ENCODE data around the gene TDP1.
"Not testable (repeated sequence)": the region's sequence is repeated elsewhere in the genome, so short reads cannot be mapped to it uniquely, and the experiment has no call there.

TDP1 gene

GRCh38 chr14:90024910-90025309, 69.2 kb downstream of the TDP1 start:
- TF ChIP-seq CTCF (IDR thresholded peaks at IDR 0.05; ENCODE audit: insufficient read depth, low read length, poor library complexity, severe bottlenecking), result no peak
- Histone ChIP-seq H3K36me3 (ENCODE audit: control insufficient read depth, insufficient read depth, low read length) (peaks cover 16% of the 10 kb centered on the region), H3K4me3 (replicated peaks; ENCODE audit: low read depth, low read length) (no peak overlapping the region), H3K27me3 (replicated peaks; ENCODE audit: control insufficient read depth, insufficient read depth, low read length) (no peaks in the 10 kb centered on the region)
- no peak for DNase-seq (ENCODE audit: extremely low read depth, insufficient read length)

GRCh38 chr14:90026608-90027007, 70.9 kb downstream of the TDP1 start:
- peaks cover 18% of the 10 kb centered on the region for H3K36me3 ChIP-seq (ENCODE audit: control insufficient read depth, insufficient read depth, low read length)
- H3K4me3 ChIP-seq (replicated peaks; ENCODE audit: low read depth, low read length); H3K27me3 ChIP-seq (replicated peaks; ENCODE audit: control insufficient read depth, insufficient read depth, low read length); DNase-seq (ENCODE audit: extremely low read depth, insufficient read length): not testable (repeated sequence)

- Histone ChIP-seq H3K27me3 (replicated peaks; ENCODE audit: control insufficient read depth, insufficient read depth, low read length) (no peaks in the 10 kb centered on the region), H3K36me3 (ENCODE audit: control insufficient read depth, insufficient read depth, low read length) (peaks cover 16% of the 10 kb centered on the region), H3K4me3 (replicated peaks; ENCODE audit: low read depth, low read length) (no peak overlapping the region)
- TF ChIP-seq CTCF (IDR thresholded peaks at IDR 0.05; ENCODE audit: insufficient read depth, low read length, poor library complexity, severe bottlenecking), result no peak
- no peak for DNase-seq (ENCODE audit: extremely low read depth, insufficient read length)
These were observed 72.1 kb downstream of the TDP1 start for GRCh38 chr14:90027842-90028241.

GRCh38 chr14:90034156-90034555, 78.4 kb downstream of the TDP1 start:
- H3K36me3 ChIP-seq (ENCODE audit: control insufficient read depth, insufficient read depth, low read length), result peaks cover 13% of the 10 kb centered on the region
- TF ChIP-seq CTCF (IDR thresholded peaks at IDR 0.05; ENCODE audit: insufficient read depth, low read length, poor library complexity, severe bottlenecking), result no peak
- peak; percentile 2 for DNase-seq (ENCODE audit: extremely low read depth, insufficient read length)
- no peaks in the 10 kb centered on the region for H3K27me3 ChIP-seq (replicated peaks; ENCODE audit: control insufficient read depth, insufficient read depth, low read length)
- no peak overlapping the region for H3K4me3 ChIP-seq (replicated peaks; ENCODE audit: low read depth, low read length)

GRCh38 chr14:90034835-90035525, 79.3 kb downstream of the TDP1 start:
- H3K27me3 ChIP-seq (replicated peaks; ENCODE audit: control insufficient read depth, insufficient read depth, low read length), result no peaks in the 10 kb centered on the region
- no peak overlapping the region for H3K4me3 ChIP-seq (replicated peaks; ENCODE audit: low read depth, low read length)
- peak; percentile 13 for DNase-seq (ENCODE audit: extremely low read depth, insufficient read length)
- H3K36me3 ChIP-seq (ENCODE audit: control insufficient read depth, insufficient read depth, low read length), result peaks cover 17% of the 10 kb centered on the region
- TF ChIP-seq CTCF (IDR thresholded peaks at IDR 0.05; ENCODE audit: insufficient read depth, low read length, poor library complexity, severe bottlenecking), result no peak

GRCh38 chr14:90039253-90040010, 83.7 kb downstream of the TDP1 start:
- peaks cover 9% of the 10 kb centered on the region for H3K36me3 ChIP-seq (ENCODE audit: control insufficient read depth, insufficient read depth, low read length)
- no peak for DNase-seq (ENCODE audit: extremely low read depth, insufficient read length)
- TF ChIP-seq CTCF (IDR thresholded peaks at IDR 0.05; ENCODE audit: insufficient read depth, low read length, poor library complexity, severe bottlenecking), result no peak
- H3K27me3 ChIP-seq (replicated peaks; ENCODE audit: control insufficient read depth, insufficient read depth, low read length), result no peaks in the 10 kb centered on the region
- no peak overlapping the region for H3K4me3 ChIP-seq (replicated peaks; ENCODE audit: low read depth, low read length)

All from GM06990 (cell line).